GM23338 (cell line): ENCODE measurements around the gene MKX. TPM values are rescaled to one million over a fixed set of nuclear protein-coding genes. Genes with fewer than 3 reads are reported as not detected.

Source experiments
- ATAC-seq: fragments of 200-7000 bp; cut with Tn5 transposase; 3 replicates; pipeline ENCODE4 v1.9.1; 2020
- DNase-seq: peaks from one replicate; pipeline ENCODE4 v3.0.0-alpha.2; 2015; ENCODE audit warnings: low spot score
- H2AFZ ChIP-seq: fragments of 200-600 bp; sonication (generic); 2 replicates; pipeline ENCODE4 v1.8.0; 2016; ENCODE audit warnings: antibody characterized with exemption, mild to moderate bottlenecking, moderate library complexity
- H3F3A ChIP-seq: fragments of 200-600 bp; sonication (generic); replicated peaks from 2 replicates; pipeline ENCODE4 v1.8.0; 2017; ENCODE audit warnings: antibody characterized with exemption, mixed run types, low read depth
- H3K27ac ChIP-seq: fragments of 200-600 bp; sonication (generic); 2 replicates; pipeline ENCODE4 v1.6.1; 2016; ENCODE audit warnings: low read depth
- H3K27me3 ChIP-seq: fragments of 200-600 bp; sonication (generic); 2 replicates; pipeline ENCODE4 v1.8.0; 2016; ENCODE audit warnings: mild to moderate bottlenecking, mixed run types, moderate library complexity; ENCODE audit not compliant: insufficient read depth
- H3K36me3 ChIP-seq: fragments of 200-600 bp; sonication (generic); 2 replicates; pipeline ENCODE4 v1.8.0; 2016; ENCODE audit warnings: mild to moderate bottlenecking; ENCODE audit not compliant: insufficient read depth
- H3K4me1 ChIP-seq: fragments of 200-600 bp; sonication (generic); 2 replicates; pipeline ENCODE4 v1.8.0; 2016; ENCODE audit warnings: mild to moderate bottlenecking, moderate library complexity; ENCODE audit not compliant: insufficient read depth
- H3K4me2 ChIP-seq: fragments of 200-600 bp; sonication (generic); 2 replicates; pipeline ENCODE4 v1.7.1; 2017; ENCODE audit warnings: mixed run types
- H3K4me3 ChIP-seq: fragments of 200-600 bp; sonication (generic); 2 replicates; pipeline ENCODE4 v1.6.1; 2016; ENCODE audit warnings: mixed run types
- H3K79me2 ChIP-seq: fragments of 200-600 bp; sonication (generic); replicated peaks from 2 replicates; pipeline ENCODE4 v1.8.0; 2017; ENCODE audit warnings: mild to moderate bottlenecking; ENCODE audit not compliant: insufficient read depth
- H3K9me2 ChIP-seq: fragments of 200-600 bp; sonication (generic); 2 replicates; pipeline ENCODE4 v1.8.0; 2017; ENCODE audit not compliant: insufficient read depth
- H4K20me1 ChIP-seq: fragments of 200-600 bp; sonication (generic); replicated peaks from 2 replicates; pipeline ENCODE4 v1.8.0; 2017; ENCODE audit warnings: mild to moderate bottlenecking; ENCODE audit not compliant: insufficient read depth
- H3K27ac Mint-ChIP-seq: 2 replicates; pipeline ENCODE4 v1.8.0; 2020; ENCODE audit warnings: inconsistent platforms, mild to moderate bottlenecking, moderate library complexity, mixed read lengths
- H3K27me3 Mint-ChIP-seq: 3 replicates; pipeline ENCODE4 v1.8.0; 2022; ENCODE audit warnings: low read depth, mild to moderate bottlenecking, moderate library complexity, mixed read lengths, inconsistent platforms; ENCODE audit not compliant: insufficient read depth, poor library complexity
- H3K36me3 Mint-ChIP-seq: 3 replicates; pipeline ENCODE4 v1.8.0; 2021; ENCODE audit warnings: low read depth, mild to moderate bottlenecking, inconsistent platforms, moderate library complexity, mixed read lengths
- H3K4me1 Mint-ChIP-seq: 3 replicates; pipeline ENCODE4 v1.8.0; 2020; ENCODE audit warnings: mild to moderate bottlenecking, inconsistent platforms, mixed read lengths
- H3K4me3 Mint-ChIP-seq: 3 replicates; pipeline ENCODE4 v1.8.0; 2021; ENCODE audit warnings: moderate library complexity, mild to moderate bottlenecking, inconsistent platforms, mixed read lengths
- H3K9me3 Mint-ChIP-seq: 3 replicates; pipeline ENCODE4 v1.8.0; 2020; ENCODE audit warnings: moderate library complexity, mild to moderate bottlenecking, inconsistent platforms, mixed read lengths
- CREB1 ChIP-seq: fragments of 250-450 bp; sonication (Bioruptor Pico); IDR thresholded peaks from 2 replicates; pipeline ENCODE4 v1.5.0; 2020; ENCODE audit warnings: low read depth, mild to moderate bottlenecking, moderate library complexity
- CTCF ChIP-seq, 2 experiments: fragments of 200-600 bp in 1 of 2; sonication (generic) in 1 of 2; conservative IDR thresholded peaks; 2 replicates each; pipeline versions ENCODE4 v1.5.1 to v1.6.1; 2016 to 2017; ENCODE audit warnings: antibody characterized with exemption in 2 of 2, low read depth in 2 of 2, mild to moderate bottlenecking in 2 of 2, moderate library complexity in 1 of 2
- ETS1 ChIP-seq: IDR thresholded peaks from 2 replicates; pipeline ENCODE4 v1.6.1; 2016; ENCODE audit warnings: antibody characterized with exemption
- EZH2phosphoT487 ChIP-seq: fragments of 200-600 bp; sonication (generic); IDR thresholded peaks from one replicate; pipeline ENCODE4 v1.8.1; 2018; ENCODE audit warnings: antibody characterized with exemption; ENCODE audit not compliant: unreplicated experiment
- JUNB ChIP-seq: IDR thresholded peaks from one replicate; pipeline ENCODE4 v1.6.1; 2016; ENCODE audit warnings: antibody characterized with exemption; ENCODE audit not compliant: unreplicated experiment
- NANOG ChIP-seq: IDR thresholded peaks from 2 replicates; pipeline ENCODE4 v1.6.1; 2016; ENCODE audit warnings: antibody characterized with exemption, borderline replicate concordance
- REST ChIP-seq: IDR thresholded peaks from one replicate; pipeline ENCODE4 v1.6.1; 2018; ENCODE audit warnings: antibody characterized with exemption; ENCODE audit not compliant: unreplicated experiment
- STAT1 ChIP-seq: IDR thresholded peaks from one replicate; pipeline ENCODE4 v1.6.1; 2016; ENCODE audit warnings: antibody characterized with exemption; ENCODE audit not compliant: unreplicated experiment
- ZNF114 ChIP-seq: fragments of 250-450 bp; sonication (Bioruptor Pico); IDR thresholded peaks from 2 replicates; pipeline ENCODE4 v1.5.0; 2020; ENCODE audit warnings: mild to moderate bottlenecking, moderate library complexity
- ZNF331 ChIP-seq: fragments of 250-450 bp; sonication (Bioruptor Pico); IDR thresholded peaks from 2 replicates; pipeline ENCODE4 v1.5.0; 2020; ENCODE audit warnings: low read depth, mild to moderate bottlenecking, moderate library complexity
- ZNF462 ChIP-seq: fragments of 250-450 bp; sonication (Bioruptor Pico); IDR thresholded peaks from 2 replicates; pipeline ENCODE4 v1.5.0; 2020; ENCODE audit warnings: mild to moderate bottlenecking, moderate library complexity
- polyA plus RNA-seq: library from polyadenylated mRNA; unstranded; fragments of >200 nt; fragmentation: Nextera tagmentation; extraction: Ambion mirVana; gene quantifications from 2 replicates; pipeline ENCODE4 v1.2.1, GENCODE V29; 2016
- total RNA-seq: library from RNA; depleted of rRNA; stranded (reverse); fragments of >200 nt; shearing (Covaris generic); gene quantifications from 2 replicates; pipeline ENCODE4 v1.2.3, GENCODE V29; 2014

The MKX gene
- total and polyA plus RNA-seq, 2 experiments from 2014 or later: 0.66 to 0.97 TPM

- Mint-ChIP-seq H3K4me1 (peaks cover 15% of the 10 kb centered on the region), H3K27me3 (peaks cover 2% of the 10 kb centered on the region), H3K36me3 (no peaks in the 10 kb centered on the region), H3K4me3 (no peak overlapping the region), H3K9me3 (no peaks in the 10 kb centered on the region), H3K27ac (no peak overlapping the region)
- H3K79me2 ChIP-seq: no peaks in the 10 kb centered on the region
- no peak for ATAC-seq
- no peak overlapping the region for H3K27ac ChIP-seq
- peaks cover 4% of the 10 kb centered on the region; the same call in 1 of the 2 replicates for H3K4me1 ChIP-seq
- no peak overlapping the region for H2AFZ ChIP-seq
- no peaks in the 10 kb centered on the region for H3F3A ChIP-seq
- DNase-seq: no peak
- H3K27me3 ChIP-seq: no peaks in the 10 kb centered on the region
- H3K36me3 ChIP-seq: no peaks in the 10 kb centered on the region
- TF ChIP-seq STAT1 (no peak), ZNF331 (no peak), CTCF (conservative IDR thresholded peaks at IDR 0.05; ENCODE audit: low read depth in 2 of 2) (no peak), JUNB (no peak), ETS1 (no peak), CREB1 (no peak), ZNF462 (CRISPR knock-in tag) (no peak), EZH2phosphoT487 (no peak), NANOG (no peak), REST (no peak), ZNF114 (no peak)
- no peak overlapping the region for H3K4me3 ChIP-seq
- no peaks in the 10 kb centered on the region for H4K20me1 ChIP-seq
- H3K9me2 ChIP-seq: no peaks in the 10 kb centered on the region
- no peak overlapping the region for H3K4me2 ChIP-seq
Measured at GRCh38 chr10:27680691-27681605, 64.7 kb downstream of the MKX start.
